ENCODE data around the gene CCNF.
"Not testable (repeated sequence)": the region's sequence is repeated elsewhere in the genome, so short reads cannot be mapped to it uniquely, and the experiment has no call there.

DNA sequence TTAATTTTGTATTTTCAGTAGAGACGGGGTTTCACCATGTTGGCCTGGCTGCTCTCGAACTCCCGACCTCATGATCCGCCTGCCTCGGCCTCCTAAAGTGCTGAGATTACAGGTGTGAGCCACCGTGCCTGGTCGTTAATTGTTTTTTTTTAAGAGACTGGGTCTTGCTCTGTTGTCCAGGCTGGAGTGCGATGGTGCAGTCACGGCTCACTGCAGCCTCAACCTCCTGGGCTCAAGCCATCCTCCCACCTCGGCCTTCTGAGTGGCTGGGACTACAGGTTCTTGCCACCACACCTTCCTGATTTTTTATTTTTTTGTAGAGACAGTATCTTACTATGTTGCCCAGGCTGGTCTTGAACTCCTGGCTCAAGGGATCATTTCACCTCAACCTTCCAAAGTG lies 50.7 kb downstream of the CCNF start:
- TF ChIP-seq, protein P1, sequence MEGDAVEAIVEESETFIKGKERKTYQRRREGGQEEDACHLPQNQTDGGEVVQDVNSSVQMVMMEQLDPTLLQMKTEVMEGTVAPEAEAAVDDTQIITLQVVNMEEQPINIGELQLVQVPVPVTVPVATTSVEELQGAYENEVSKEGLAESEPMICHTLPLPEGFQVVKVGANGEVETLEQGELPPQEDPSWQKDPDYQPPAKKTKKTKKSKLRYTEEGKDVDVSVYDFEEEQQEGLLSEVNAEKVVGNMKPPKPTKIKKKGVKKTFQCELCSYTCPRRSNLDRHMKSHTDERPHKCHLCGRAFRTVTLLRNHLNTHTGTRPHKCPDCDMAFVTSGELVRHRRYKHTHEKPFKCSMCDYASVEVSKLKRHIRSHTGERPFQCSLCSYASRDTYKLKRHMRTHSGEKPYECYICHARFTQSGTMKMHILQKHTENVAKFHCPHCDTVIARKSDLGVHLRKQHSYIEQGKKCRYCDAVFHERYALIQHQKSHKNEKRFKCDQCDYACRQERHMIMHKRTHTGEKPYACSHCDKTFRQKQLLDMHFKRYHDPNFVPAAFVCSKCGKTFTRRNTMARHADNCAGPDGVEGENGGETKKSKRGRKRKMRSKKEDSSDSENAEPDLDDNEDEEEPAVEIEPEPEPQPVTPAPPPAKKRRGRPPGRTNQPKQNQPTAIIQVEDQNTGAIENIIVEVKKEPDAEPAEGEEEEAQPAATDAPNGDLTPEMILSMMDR (IDR thresholded peaks at IDR 0.05; ENCODE audit: low read depth, low read length) = not testable (repeated sequence)
- TF ChIP-seq, protein P2, sequence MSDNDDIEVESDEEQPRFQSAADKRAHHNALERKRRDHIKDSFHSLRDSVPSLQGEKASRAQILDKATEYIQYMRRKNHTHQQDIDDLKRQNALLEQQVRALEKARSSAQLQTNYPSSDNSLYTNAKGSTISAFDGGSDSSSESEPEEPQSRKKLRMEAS (IDR thresholded peaks at IDR 0.05; ENCODE audit: low read depth, low read length) = not testable (repeated sequence)
